Heart right ventricle (tissue), 16 donors: ENCODE data around the gene AKAP13. TPM values are rescaled to one million over a fixed set of nuclear protein-coding genes. Genes with fewer than 3 reads are reported as not detected.
A peak's percentile ranks its signal among the peaks of the same experiment; 100 is the strongest.

ENCODE experiments used
- ATAC-seq, 8 donors: fragments of 200-7000 bp; cut with Tn5 transposase; one replicate each; pipeline ENCODE4 v1.9.1; 2020; ENCODE audit warnings: mild to moderate bottlenecking in 8 of 8, moderate library complexity in 8 of 8, moderate number of reproducible peaks in 1 of 8
- DNase-seq, 2 donors: peaks; one replicate each; pipeline ENCODE4 v3.0.0-alpha.2; 2020
- H3K27ac ChIP-seq, 10 donors: fragments of 200-600 bp; sonication (generic) in 2 of 10; one replicate each; pipeline versions ENCODE4 v1.5.0 to v1.8.0; 2020 to 2022; ENCODE audit warnings: mild to moderate bottlenecking in 3 of 10
- H3K27me3 ChIP-seq, 7 donors: fragments of 200-600 bp; one replicate each; pipeline ENCODE4 v1.8.0; 2021 to 2022; ENCODE audit warnings: mild to moderate bottlenecking in 2 of 7
- H3K36me3 ChIP-seq, 9 donors: fragments of 200-600 bp; sonication (generic) in 1 of 9; one replicate each; pipeline versions ENCODE4 v1.5.0 to v1.8.0; 2020 to 2022; ENCODE audit warnings: mild to moderate bottlenecking in 2 of 9
- H3K4me1 ChIP-seq, 9 donors: fragments of 200-600 bp; sonication (generic) in 1 of 9; one replicate each; pipeline versions ENCODE4 v1.5.0 to v1.8.0; 2020 to 2022; ENCODE audit warnings: mild to moderate bottlenecking in 4 of 9
- H3K4me3 ChIP-seq, 10 donors: fragments of 200-600 bp; sonication (generic) in 2 of 10; one replicate each; pipeline versions ENCODE4 v1.5.0 to v1.8.0; 2020 to 2022; ENCODE audit warnings: mild to moderate bottlenecking in 7 of 10, moderate library complexity in 2 of 10
- H3K9me3 ChIP-seq, 11 donors: fragments of 200-600 bp in 10 of 11; sonication (generic) in 2 of 11; one replicate each; pipeline versions ENCODE4 v1.5.0 to v1.8.0; 2013 to 2022; ENCODE audit warnings: mild to moderate bottlenecking in 2 of 11, control low read depth in 1 of 11, moderate library complexity in 1 of 11
- WGBS, 2 donors: extraction: QIAGEN DNeasy Blood & Tissue Kit; methylation state at CpG; one replicate each; pipeline ENCODE4 v1.1.7; 2013; ENCODE audit warnings: inconsistent platforms in 1 of 2; 5-methylcytosine and 5-hydroxymethylcytosine counted together
- intact Hi-C, 10 donors: fragments of 100-400 bp; cut with DNase I; formaldehyde crosslinking; loops; one replicate each; pipeline versions ENCODE4 v1.11.1 to v1.14.2; 2022
- polyA plus RNA-seq, 2 donors: library from polyadenylated mRNA; stranded (reverse); fragments of 200-250 nt; gene quantifications; one replicate each; pipeline ENCODE4 v1.2.3, GENCODE V29; 2013
- total RNA-seq, 10 donors: library from RNA; stranded (reverse); fragmentation: NEBNext Ultra II Directional in 3 of 10; extraction: Animal tissue kit (Norgen Biotek cat#: 25700) in 3 of 10; gene quantifications; one replicate each; pipeline versions ENCODE4 v1.2.1 to v1.2.4, GENCODE V29; 2021 to 2023
- TF ChIP-seq, protein P1 (sequence below), 9 donors: fragments of 200-600 bp; sonication (generic) in 2 of 9; IDR thresholded peaks; one replicate each; pipeline versions ENCODE4 v1.5.0 to v1.8.0; 2021 to 2022; ENCODE audit warnings: antibody characterized with exemption in 9 of 9, mild to moderate bottlenecking in 5 of 9, moderate library complexity in 1 of 9
- donor health status: Arrhythmogenic right ventricular cardiomyopathy.
- donor health status: ischemic (EF 13 %, LVEDD 7.1; RV severe dilation, severe dysfunction).
- donor health status: healthy with polysubstance abuse.
- donor health status: DM: no; HTN: yes; CAD: no.
- donor health status: DM: no; HTN: no; CAD: no.
- donor health status: ischemic (EF 25% LVEDD 6.9; RV normal size, moderate dysfunction).
- donor health status: ischemic (EF 25% LVEDD 5.7; RV mildly dilated, moderate dysfunction).
- donor health status: healthy.
- donor health status: DM: yes; HTN: yes; CAD: no.
- donor health status: Ischemic cardiomyopathy.
- donor health status: ischemic (EF 35%, LVEDD 5.7; RV mildly dilated, moderate dysfunction).
- donor health status: nonischemic (EF 11% LVEDD 7.7; RV severe dilation, severe dysfunction).
- donor health status: DM: yes; HTN: yes; CAD: no.
- donor health status: PGD.
- donor health status: ischemic (EF 29% LVEDD 5.4; RV normal size, mild dysfunction).
- donor health status: nonischemic (EF 23%, LVEDD 6.1; RV moderate dilation, normal function).

Gene AKAP13
- total and polyA plus RNA-seq, 12 donors, result 89.3 to 645 (median 480) TPM

DNA sequence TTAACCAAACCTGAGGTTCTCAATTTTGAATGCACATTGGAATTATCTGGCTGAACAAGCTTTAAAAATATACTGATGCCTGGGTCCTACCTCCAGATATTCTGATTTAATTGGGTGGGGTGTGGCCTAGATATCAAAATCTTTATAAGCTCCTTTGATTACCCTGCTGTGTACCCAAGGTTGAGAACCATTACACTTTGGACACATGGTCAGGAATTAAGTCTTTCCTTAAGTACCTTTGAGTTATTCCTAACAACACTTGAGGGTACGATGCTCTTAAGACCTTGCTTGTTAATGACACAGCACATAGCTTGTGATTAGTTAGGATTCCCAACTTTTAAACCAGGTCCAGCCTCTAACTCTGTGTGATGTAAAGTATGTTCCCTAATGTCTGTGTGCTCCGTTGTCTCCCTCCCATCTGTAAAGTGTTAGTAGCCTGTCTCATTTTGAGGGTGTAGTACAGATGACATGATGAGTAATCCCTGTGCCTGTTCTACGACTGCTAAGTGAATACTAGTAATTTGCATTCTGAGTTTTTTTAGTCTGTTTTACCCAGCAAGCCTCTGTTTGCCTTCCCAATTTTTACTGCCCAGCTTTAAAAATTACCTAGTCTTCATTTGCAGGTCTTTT is 259.5 kb downstream of the AKAP13 start:
- WGBS, 2 donors, result 43 to 49% methylated on average over 3 of the region's 3 CpGs
- ATAC-seq, result peak in 1 of 8 donors; percentile 56
- TF ChIP-seq, protein P1, sequence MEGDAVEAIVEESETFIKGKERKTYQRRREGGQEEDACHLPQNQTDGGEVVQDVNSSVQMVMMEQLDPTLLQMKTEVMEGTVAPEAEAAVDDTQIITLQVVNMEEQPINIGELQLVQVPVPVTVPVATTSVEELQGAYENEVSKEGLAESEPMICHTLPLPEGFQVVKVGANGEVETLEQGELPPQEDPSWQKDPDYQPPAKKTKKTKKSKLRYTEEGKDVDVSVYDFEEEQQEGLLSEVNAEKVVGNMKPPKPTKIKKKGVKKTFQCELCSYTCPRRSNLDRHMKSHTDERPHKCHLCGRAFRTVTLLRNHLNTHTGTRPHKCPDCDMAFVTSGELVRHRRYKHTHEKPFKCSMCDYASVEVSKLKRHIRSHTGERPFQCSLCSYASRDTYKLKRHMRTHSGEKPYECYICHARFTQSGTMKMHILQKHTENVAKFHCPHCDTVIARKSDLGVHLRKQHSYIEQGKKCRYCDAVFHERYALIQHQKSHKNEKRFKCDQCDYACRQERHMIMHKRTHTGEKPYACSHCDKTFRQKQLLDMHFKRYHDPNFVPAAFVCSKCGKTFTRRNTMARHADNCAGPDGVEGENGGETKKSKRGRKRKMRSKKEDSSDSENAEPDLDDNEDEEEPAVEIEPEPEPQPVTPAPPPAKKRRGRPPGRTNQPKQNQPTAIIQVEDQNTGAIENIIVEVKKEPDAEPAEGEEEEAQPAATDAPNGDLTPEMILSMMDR (IDR thresholded peaks at IDR 0.05), result no peak
- Histone ChIP-seq H3K36me3 (peaks cover 0 to 80% (median 11%) of the 10 kb centered on the region in 9 donors), H3K4me3 (no peak overlapping the region), H3K27ac (peak overlapping the region in 5 of 10 donors; percentile 3 to 83 (median 39)), H3K4me1 (peaks cover 17 to 89% (median 63%) of the 10 kb centered on the region in 9 donors), H3K27me3 (no peaks in the 10 kb centered on the region), H3K9me3 (no peaks in the 10 kb centered on the region)
- DNase-seq, result no peak
- intact Hi-C loops, result no loop called here

DNA sequence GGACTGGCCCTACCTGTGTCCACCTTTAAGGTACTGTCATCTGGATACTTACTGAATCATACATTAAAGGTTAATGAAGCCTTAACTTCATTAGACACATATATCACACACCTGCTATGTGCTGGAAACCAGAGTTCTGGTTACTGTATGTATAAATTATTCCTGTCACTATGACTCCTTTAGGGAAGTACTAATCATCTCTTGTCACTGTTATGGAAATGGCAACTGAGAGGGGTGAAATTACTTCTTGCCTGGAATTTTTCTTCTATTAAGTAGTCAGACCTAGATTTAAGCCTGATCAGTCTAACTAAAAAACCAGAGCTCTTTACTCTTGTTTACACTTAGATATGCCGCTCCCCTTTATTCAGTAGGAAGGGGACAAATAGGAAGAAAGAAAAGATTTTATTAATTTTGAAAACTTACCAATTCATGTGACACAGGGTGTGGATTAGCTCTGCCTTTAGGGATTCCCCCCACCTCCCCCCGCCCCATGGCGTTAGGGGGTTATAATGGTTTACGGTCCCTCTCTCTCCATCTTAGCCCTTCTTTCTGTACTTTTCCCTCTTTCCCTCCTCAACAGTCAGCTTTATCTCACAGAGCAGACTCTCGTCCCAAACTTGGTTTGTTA is 261.8 kb downstream of the AKAP13 start:
- TF ChIP-seq, protein P1 (IDR thresholded peaks at IDR 0.05), result peak in 1 of 9 donors; percentile 6
- no peaks in the 10 kb centered on the region for H3K27me3 ChIP-seq
- peaks cover 19 to 94% (median 76%) of the 10 kb centered on the region in 9 donors for H3K4me1 ChIP-seq
- WGBS, 2 donors, result 42 to 56% methylated on average over 5 of the region's 5 CpGs
- intact Hi-C loops, result no loop called here
- DNase-seq, result peak in 1 of 2 donors; percentile 33
- H3K9me3 ChIP-seq, result no peaks in the 10 kb centered on the region
- peak overlapping the region; percentile 68 to 85 (median 78) for H3K27ac ChIP-seq
- peak overlapping the region in 3 of 10 donors; percentile 16 to 29 (median 18) for H3K4me3 ChIP-seq
- no peak for ATAC-seq
- peaks cover 0 to 95% (median 19%) of the 10 kb centered on the region in 9 donors for H3K36me3 ChIP-seq

GRCh38 chr15:85642693-85643066 is 262.3 kb downstream of the AKAP13 start:
- H3K9me3 ChIP-seq, result no peaks in the 10 kb centered on the region
- peaks cover 0 to 96% (median 19%) of the 10 kb centered on the region in 9 donors for H3K36me3 ChIP-seq
- peak overlapping the region in 3 of 10 donors; percentile 1 to 29 (median 18) for H3K4me3 ChIP-seq
- intact Hi-C loops, result no loop called here
- peak; percentile 76 to 94 (median 84) for ATAC-seq
- H3K4me1 ChIP-seq, result peaks cover 19 to 94% (median 76%) of the 10 kb centered on the region in 9 donors
- H3K27ac ChIP-seq, result peak overlapping the region; percentile 68 to 85 (median 78)
- DNase-seq, result peak; percentile 55 to 85
- no peaks in the 10 kb centered on the region for H3K27me3 ChIP-seq
- TF ChIP-seq, protein P1 (IDR thresholded peaks at IDR 0.05), result no peak
- WGBS, 2 donors, result 12 to 24% methylated on average over 6 of the region's 6 CpGs

- no peaks in the 10 kb centered on the region for H3K27me3 ChIP-seq
- no peak for DNase-seq
- WGBS, 2 donors, result 89 to 90% methylated on average over 4 of the region's 4 CpGs
- H3K27ac ChIP-seq, result peak overlapping the region in 5 of 10 donors; percentile 3 to 82 (median 23)
- intact Hi-C loops, result no loop called here
- TF ChIP-seq, protein P1 (IDR thresholded peaks at IDR 0.05), result no peak
- peaks cover 20 to 92% (median 69%) of the 10 kb centered on the region in 9 donors for H3K4me1 ChIP-seq
- H3K36me3 ChIP-seq, result peaks cover 0 to 88% (median 12%) of the 10 kb centered on the region in 9 donors
- H3K9me3 ChIP-seq, result no peaks in the 10 kb centered on the region
- ATAC-seq, result no peak
- H3K4me3 ChIP-seq, result no peak overlapping the region
Observed at GRCh38 chr15:85646538-85647091, 266.2 kb downstream of the AKAP13 start.
